Neural cell (in vitro differentiated cells): ENCODE measurements around the gene AGK. TPM values are rescaled to one million over a fixed set of nuclear protein-coding genes. Genes with fewer than 3 reads are reported as not detected.

Experiments used
- H2AFZ ChIP-seq: fragments of 200-600, 300-800 bp; sonication (generic), shearing (Covaris generic); 2 replicates; pipeline ENCODE4 v1.6.0; 2014; ENCODE audit warnings: low read depth, mild to moderate bottlenecking, antibody characterized with exemption, low read length, moderate library complexity
- H3F3A ChIP-seq: fragments of 200-600 bp; shearing (Covaris generic); 2 replicates; pipeline ENCODE4 v1.6.1; 2016; ENCODE audit warnings: mild to moderate bottlenecking, moderate library complexity, mixed read lengths, antibody characterized with exemption, low read length; ENCODE audit not compliant: insufficient read depth, poor library complexity, severe bottlenecking
- H3K27ac ChIP-seq: fragments of 200-600, 300-800 bp; sonication (generic), shearing (Covaris generic); 2 replicates; pipeline ENCODE4 v1.5.1; 2014; ENCODE audit warnings: mild to moderate bottlenecking, low read length, moderate library complexity
- H3K27me3 ChIP-seq: fragments of 300-800, 200-600 bp; sonication (generic), shearing (Covaris generic); 2 replicates; pipeline ENCODE4 v1.6.0; 2014; ENCODE audit warnings: mild to moderate bottlenecking, low read depth, low read length, moderate library complexity; ENCODE audit not compliant: insufficient read depth
- H3K36me3 ChIP-seq: fragments of 300-800, 200-600 bp; sonication (generic), shearing (Covaris generic); 2 replicates; pipeline ENCODE4 v1.5.1; 2014; ENCODE audit warnings: mild to moderate bottlenecking, antibody characterized with exemption, low read length, moderate library complexity; ENCODE audit not compliant: insufficient read depth
- H3K4me2 ChIP-seq: fragments of 300-800, 200-600 bp; sonication (generic), shearing (Covaris generic); 2 replicates; pipeline ENCODE4 v1.6.0; 2014; ENCODE audit warnings: mild to moderate bottlenecking, low read length
- H3K4me3 ChIP-seq: fragments of 300-800, 200-600 bp; sonication (generic), shearing (Covaris generic); 2 replicates; pipeline ENCODE4 v1.5.1; 2014; ENCODE audit warnings: mild to moderate bottlenecking, low read length, moderate library complexity
- H3K79me2 ChIP-seq: fragments of 200-600 bp; shearing (Covaris generic); replicated peaks from 2 replicates; pipeline ENCODE4 v1.6.0; 2014; ENCODE audit warnings: mild to moderate bottlenecking, low read length, moderate library complexity; ENCODE audit not compliant: insufficient read depth
- H3K9ac ChIP-seq: fragments of 300-800, 200-600 bp; sonication (generic), shearing (Covaris generic); 2 replicates; pipeline ENCODE4 v1.6.1; 2016; ENCODE audit warnings: mild to moderate bottlenecking, low read length, mixed read lengths
- H3K9me2 ChIP-seq: fragments of 200-600 bp; shearing (Covaris generic); 2 replicates; pipeline ENCODE4 v1.6.1; 2016; ENCODE audit warnings: mild to moderate bottlenecking, low read length, mixed read lengths; ENCODE audit not compliant: insufficient read depth
- H3K9me3 ChIP-seq: fragments of 200-600, 300-800 bp; sonication (generic), shearing (Covaris generic); 2 replicates; pipeline ENCODE4 v1.6.1; 2016; ENCODE audit warnings: mild to moderate bottlenecking, mixed run types, low read length, moderate library complexity, mixed read lengths
- H4K20me1 ChIP-seq: fragments of 200-600 bp; shearing (Covaris generic); 2 replicates; pipeline ENCODE4 v1.6.1; 2016; ENCODE audit warnings: mild to moderate bottlenecking, mixed run types; ENCODE audit not compliant: insufficient read depth
- CTCF ChIP-seq: fragments of 450-650 bp; IDR thresholded peaks from 2 replicates; pipeline ENCODE4 v1.5.1; 2014; ENCODE audit warnings: antibody characterized with exemption, mild to moderate bottlenecking, moderate library complexity; ENCODE audit not compliant: poor library complexity, severe bottlenecking
- EP300 ChIP-seq: fragments of 450-650 bp; conservative IDR thresholded peaks from 2 replicates; pipeline ENCODE4 v1.6.1; 2014; ENCODE audit warnings: antibody characterized with exemption, mild to moderate bottlenecking, moderate library complexity; ENCODE audit not compliant: poor library complexity, severe bottlenecking
- EZH2 ChIP-seq: fragments of 200-600, 300-800 bp; shearing (Covaris generic), sonication (generic); IDR thresholded peaks from 2 replicates; pipeline ENCODE4 v1.6.1; 2014; ENCODE audit warnings: antibody characterized with exemption, low read length, borderline replicate concordance, mild to moderate bottlenecking; ENCODE audit not compliant: insufficient read depth, poor library complexity, severe bottlenecking
- MXI1 ChIP-seq: fragments of 450-650 bp; conservative IDR thresholded peaks from 2 replicates; pipeline ENCODE4 v1.6.1; 2014; ENCODE audit warnings: antibody characterized with exemption, mild to moderate bottlenecking; ENCODE audit not compliant: poor library complexity, severe bottlenecking
- POLR2AphosphoS5 ChIP-seq: IDR thresholded peaks from 2 replicates; pipeline ENCODE4 v1.6.1; 2012
- RAD21 ChIP-seq: fragments of 450-650 bp; conservative IDR thresholded peaks from 2 replicates; pipeline ENCODE4 v1.6.1; 2014; ENCODE audit warnings: antibody characterized with exemption, mild to moderate bottlenecking, moderate library complexity
- REST ChIP-seq: IDR thresholded peaks from 2 replicates; pipeline ENCODE4 v1.6.1; 2012; ENCODE audit warnings: borderline replicate concordance
- SMC3 ChIP-seq: fragments of 450-650 bp; conservative IDR thresholded peaks from 2 replicates; pipeline ENCODE4 v1.6.1; 2014; ENCODE audit warnings: antibody characterized with exemption, mild to moderate bottlenecking, moderate library complexity; ENCODE audit not compliant: poor library complexity
- TAF1 ChIP-seq: IDR thresholded peaks from 2 replicates; pipeline ENCODE4 v1.6.1; 2012; ENCODE audit warnings: low read depth
- polyA plus RNA-seq: library from polyadenylated mRNA; depleted of rRNA; stranded (reverse); fragments of >200 nt; gene quantifications from 2 replicates; pipeline ENCODE4 v1.2.3, GENCODE V29; 2014

AGK gene
- polyA plus RNA-seq, 1 donor from 2014 or later: 59.8 TPM

GRCh38 chr7:141649865-141650634 lies 98.8 kb downstream of the AGK start:
- H3K9me3 ChIP-seq: no peaks in the 10 kb centered on the region
- peak overlapping the region; percentile 3 for H3K9ac ChIP-seq
- no peak for TF ChIP-seq POLR2AphosphoS5
- peak; percentile 37 for TF ChIP-seq EP300
- TF ChIP-seq SMC3: peak; percentile 96
- peak; percentile 98 for TF ChIP-seq CTCF
- peak; percentile 29 for TF ChIP-seq MXI1
- peak; percentile 100 for TF ChIP-seq RAD21
- H2AFZ ChIP-seq: no peak overlapping the region
- H3K27me3 ChIP-seq: no peaks in the 10 kb centered on the region
- no peaks in the 10 kb centered on the region for H4K20me1 ChIP-seq
- H3F3A ChIP-seq: no peaks in the 10 kb centered on the region
- H3K4me2 ChIP-seq: no peak overlapping the region
- H3K36me3 ChIP-seq: no peaks in the 10 kb centered on the region
- H3K79me2 ChIP-seq: no peaks in the 10 kb centered on the region
- H3K9me2 ChIP-seq: no peaks in the 10 kb centered on the region
- peak overlapping the region; percentile 63 for H3K27ac ChIP-seq
- H3K4me3 ChIP-seq: no peak overlapping the region

GRCh38 chr7:141651417-141651816 lies 100.2 kb downstream of the AGK start:
- Histone ChIP-seq H3K9me2 (no peaks in the 10 kb centered on the region), H3K9me3 (no peaks in the 10 kb centered on the region), H3K4me3 (no peak overlapping the region), H3K27me3 (no peaks in the 10 kb centered on the region), H3F3A (no peaks in the 10 kb centered on the region), H2AFZ (no peak overlapping the region), H3K79me2 (no peaks in the 10 kb centered on the region), H3K9ac (no peak overlapping the region), H3K4me2 (no peak overlapping the region), H3K27ac (no peak overlapping the region), H3K36me3 (no peaks in the 10 kb centered on the region), H4K20me1 (no peaks in the 10 kb centered on the region)
- no peak for TF ChIP-seq RAD21
- TF ChIP-seq SMC3: no peak
- no peak for TF ChIP-seq TAF1
- TF ChIP-seq POLR2AphosphoS5: no peak
- TF ChIP-seq EP300: no peak
- no peak for TF ChIP-seq EZH2
- no peak for TF ChIP-seq CTCF
- no peak for TF ChIP-seq REST
- TF ChIP-seq MXI1: no peak
